IMR-90 (cell line): ENCODE measurements around the gene PXN. TPM values are rescaled to one million over a fixed set of nuclear protein-coding genes. Genes with fewer than 3 reads are reported as not detected.

Experiments used
- ATAC-seq: fragments of 200-7000 bp; cut with Tn5 transposase; 2 replicates; pipeline ENCODE4 v1.9.1; 2020; ENCODE audit warnings: low read depth, mild to moderate bottlenecking, moderate library complexity
- BruUV-seq: library from RNA; stranded (reverse); fragments of 400-500 nt; replicated peaks from 2 replicates; lab custom pipeline; 2021; lab: Mats Ljungman, UMichigan
- CTCF ChIA-PET: fragments of 300-600 bp; formaldehyde crosslinking; extraction: SDS; loops from one replicate; lab custom pipeline; 2021; ENCODE audit warnings: antibody characterized with exemption; lab: Yijun Ruan, JAX
- POLR2A ChIA-PET: fragments of 300-600 bp; sonication (Branson Sonifier 250); formaldehyde crosslinking; loops from one replicate; lab custom pipeline; 2022; ENCODE audit warnings: antibody characterized with exemption; ENCODE audit not compliant: unreplicated experiment; lab: Charles Lee
- DNase-seq: peaks from one replicate; pipeline ENCODE4 v3.0.0; 2013
- H2AFZ ChIP-seq: replicated peaks from 2 replicates; pipeline ENCODE3; 2013; ENCODE audit warnings: low read length, mild to moderate bottlenecking; ENCODE audit not compliant: poor library complexity
- H2AK5ac ChIP-seq: 2 replicates; pipeline ENCODE4 v1.6.1; 2013; ENCODE audit warnings: low read depth, low read length, inconsistent platforms
- H2AK9ac ChIP-seq: replicated peaks from 2 replicates; pipeline ENCODE3; 2013; ENCODE audit warnings: mild to moderate bottlenecking, low read depth, low read length, moderate library complexity; ENCODE audit not compliant: poor library complexity
- H2BK120ac ChIP-seq: 2 replicates; pipeline ENCODE4 v1.6.1; 2013; ENCODE audit warnings: low read depth, low read length, inconsistent platforms
- H2BK15ac ChIP-seq: 3 replicates; pipeline ENCODE4 v1.6.1; 2013; ENCODE audit warnings: low read depth, low read length, inconsistent platforms
- H2BK20ac ChIP-seq: 2 replicates; pipeline ENCODE4 v1.6.1; 2013; ENCODE audit warnings: low read depth, mild to moderate bottlenecking, inconsistent platforms, low read length, moderate library complexity
- H2BK5ac ChIP-seq: 2 replicates; pipeline ENCODE4 v1.6.1; 2013; ENCODE audit warnings: mild to moderate bottlenecking, low read depth, low read length, inconsistent platforms; ENCODE audit not compliant: poor library complexity, severe bottlenecking
- H3K14ac ChIP-seq: replicated peaks from 2 replicates; pipeline ENCODE4 v1.6.1; 2013; ENCODE audit warnings: low read depth, low read length, inconsistent platforms
- H3K18ac ChIP-seq: 2 replicates; pipeline ENCODE4 v1.6.1; 2013; ENCODE audit warnings: low read depth, low read length, control low read depth
- H3K23ac ChIP-seq: 2 replicates; pipeline ENCODE4 v1.6.1; 2013; ENCODE audit warnings: low read depth, low read length, inconsistent platforms
- H3K27ac ChIP-seq: 2 replicates; pipeline ENCODE4 v1.5.1; 2013; ENCODE audit warnings: mild to moderate bottlenecking, control low read depth, low read length; ENCODE audit not compliant: insufficient read depth
- H3K27me3 ChIP-seq: 2 replicates; pipeline ENCODE4 v1.6.1; 2013; ENCODE audit warnings: low read length; ENCODE audit not compliant: control insufficient read depth, insufficient read depth
- H3K36me3 ChIP-seq: 2 replicates; pipeline ENCODE4 v1.6.1; 2013; ENCODE audit warnings: low read length, mixed read lengths; ENCODE audit not compliant: control insufficient read depth, insufficient read depth
- H3K4ac ChIP-seq: 2 replicates; pipeline ENCODE4 v1.6.1; 2013; ENCODE audit warnings: low read depth, low read length, inconsistent platforms
- H3K4me1 ChIP-seq: 2 replicates; pipeline ENCODE4 v1.6.1; 2013; ENCODE audit warnings: low read length, mixed read lengths; ENCODE audit not compliant: control insufficient read depth, insufficient read depth
- H3K4me2 ChIP-seq: 2 replicates; pipeline ENCODE4 v1.6.1; 2013; ENCODE audit warnings: low read depth, mild to moderate bottlenecking, control low read depth, low read length, moderate library complexity
- H3K4me3 ChIP-seq: 2 replicates; pipeline ENCODE4 v1.5.1; 2013; ENCODE audit warnings: low read depth, mild to moderate bottlenecking, control low read depth, low read length, moderate library complexity; ENCODE audit not compliant: insufficient read depth
- H3K56ac ChIP-seq: 2 replicates; pipeline ENCODE4 v1.6.1; 2013; ENCODE audit warnings: low read length, inconsistent platforms; ENCODE audit not compliant: insufficient read depth; ENCODE audit errors: extremely low read depth
- H3K79me1 ChIP-seq, 2 experiments: 2 replicates each; pipeline ENCODE4 v1.6.1; 2013; ENCODE audit warnings: low read length in 2 of 2, inconsistent platforms in 1 of 2, low read depth in 1 of 2
- H3K9ac ChIP-seq: 2 replicates; pipeline ENCODE4 v1.6.1; 2013; ENCODE audit warnings: low read depth, low read length, control low read depth
- H3K9me1 ChIP-seq: 2 replicates; pipeline ENCODE4 v1.6.1; 2013; ENCODE audit warnings: low read length, inconsistent platforms; ENCODE audit not compliant: insufficient read depth
- H3K9me3 ChIP-seq: 2 replicates; pipeline ENCODE4 v1.6.1; 2013; ENCODE audit warnings: low read length; ENCODE audit not compliant: control insufficient read depth, insufficient read depth
- H4K20me1 ChIP-seq: 2 replicates; pipeline ENCODE4 v1.6.1; 2013; ENCODE audit warnings: low read length, inconsistent platforms; ENCODE audit not compliant: insufficient read depth
- H4K5ac ChIP-seq: 2 replicates; pipeline ENCODE4 v1.6.1; 2013; ENCODE audit warnings: mild to moderate bottlenecking, low read depth, low read length, control low read depth
- H4K8ac ChIP-seq, 2 experiments: 2 replicates each; pipeline ENCODE4 v1.6.1; 2013; ENCODE audit warnings: low read depth in 2 of 2, low read length in 2 of 2, control low read depth in 1 of 2, inconsistent platforms in 1 of 2
- H4K91ac ChIP-seq: 2 replicates; pipeline ENCODE4 v1.6.1; 2013; ENCODE audit warnings: low read depth, low read length, inconsistent platforms; ENCODE audit not compliant: insufficient read depth
- BHLHE40 ChIP-seq: fragments of 150-350 bp; IDR thresholded peaks from 2 replicates; pipeline ENCODE4 v1.6.1; 2016; ENCODE audit warnings: mild to moderate bottlenecking, low read depth, low read length
- CHD1 ChIP-seq: IDR thresholded peaks from 2 replicates; pipeline ENCODE4 v1.6.1; 2012; ENCODE audit warnings: low read depth, low read length, improper control_type of control experiment
- MAFK ChIP-seq: IDR thresholded peaks from 2 replicates; pipeline ENCODE4 v1.6.1; 2012; ENCODE audit warnings: low read depth, low read length, improper control_type of control experiment
- RAD21 ChIP-seq: IDR thresholded peaks from 2 replicates; pipeline ENCODE4 v1.6.1; 2012; ENCODE audit warnings: low read length, improper control_type of control experiment
- RCOR1 ChIP-seq: IDR thresholded peaks from 2 replicates; pipeline ENCODE4 v1.6.1; 2012; ENCODE audit warnings: mild to moderate bottlenecking, low read length, improper control_type of control experiment; ENCODE audit not compliant: insufficient replicate concordance
- WGBS, 2 experiments: methylation state at CpG; one replicate each; pipeline versions ENCODE4 v1.1.5 to v1.1.7; 2013; ENCODE audit warnings: missing lambda C conversion rate in 2 of 2; ENCODE audit not compliant: insufficient read length in 1 of 2; ENCODE audit errors: extremely low coverage in 2 of 2; 5-methylcytosine and 5-hydroxymethylcytosine counted together
- dilution Hi-C: fragments of 300-500 bp; cut with HindIII; formaldehyde crosslinking; loops from one replicate; pipeline ENCODE4 v1.14.3; 2018; ENCODE audit warnings: low sequenced_read_pairs; ENCODE audit not compliant: unreplicated experiment
- in situ Hi-C: fragments of 300-500 bp; cut with MboI; formaldehyde crosslinking; loops from 3 replicates; pipeline ENCODE4 v1.14.3; 2019; ENCODE audit warnings: low sequenced_read_pairs, inconsistent platforms, mixed read lengths
- intact Hi-C: fragments of 100-400 bp; cut with micrococcal nuclease; formaldehyde crosslinking; loops from 2 replicates; pipeline ENCODE4 v1.10.0; 2022
- polyA plus RNA-seq, 3 experiments: library from polyadenylated mRNA; depleted of rRNA; stranded (reverse); fragments of >200 nt; gene quantifications; 2 replicates each; pipeline ENCODE4 v1.2.3, GENCODE V29; 2012; ENCODE audit warnings: low replicate concordance in 1 of 3
- total RNA-seq: library from RNA; depleted of rRNA; stranded (reverse); fragments of >200 nt; gene quantifications from 2 replicates; pipeline ENCODE4 v1.2.3, GENCODE V29; 2012
- TF ChIP-seq, protein P1 (sequence below): fragments of 150-350 bp; IDR thresholded peaks from 2 replicates; pipeline ENCODE4 v1.6.1; 2017; ENCODE audit warnings: mild to moderate bottlenecking, antibody characterized with exemption, low read length, low read depth

Gene PXN
- total and polyA plus RNA-seq, 2 of the 4 experiments (the other 2 are of a cell fraction) = 46.6 to 134 TPM

GRCh38 chr12:120175537-120175936 is 90.0 kb downstream of the PXN start:
- Histone ChIP-seq H4K91ac (no peak overlapping the region), H2BK120ac (no peak overlapping the region), H3K23ac (no peak overlapping the region), H4K20me1 (peaks cover 9% of the 10 kb centered on the region), H3K27ac (no peak overlapping the region), H3K4me2 (no peak overlapping the region), H3K18ac (no peak overlapping the region), H3K4ac (no peak overlapping the region), H3K4me1 (no peaks in the 10 kb centered on the region), H3K9ac (no peak overlapping the region), H3K36me3 (peaks cover 66% of the 10 kb centered on the region), H3K9me1 (0 out of 2 replicates have a peak, but pooled peaks cover 3% of the 10 kb centered on the region), H2BK15ac (no peak overlapping the region), H2BK20ac (no peak overlapping the region), H2AFZ (no peak overlapping the region), H2BK5ac (no peak overlapping the region), H2AK9ac (no peak overlapping the region), H2AK5ac (no peak overlapping the region), H3K56ac (no peak overlapping the region), H4K5ac (no peak overlapping the region), H3K27me3 (no peaks in the 10 kb centered on the region), H3K14ac (no peak overlapping the region), H4K8ac (no peak overlapping the region), H3K9me3 (no peaks in the 10 kb centered on the region), H3K79me1 (peaks cover 27 to 35% of the 10 kb centered on the region in 2 experiments), H3K4me3 (no peak overlapping the region)
- ChIA-PET POLR2A (interaction anchor here (0.6 kb wide), 1 partner anchor 58 kb away, joined by 4 read pairs; no protein-coding TSS in a partner anchor), CTCF (interaction anchor here (0.6 kb wide), 1 partner anchor 12 kb away, joined by 4 read pairs; no protein-coding TSS in a partner anchor)
- TF ChIP-seq MAFK (no peak), RCOR1 (no peak), RAD21 (no peak), BHLHE40 (no peak), CHD1 (no peak)
- TF ChIP-seq, protein P1, sequence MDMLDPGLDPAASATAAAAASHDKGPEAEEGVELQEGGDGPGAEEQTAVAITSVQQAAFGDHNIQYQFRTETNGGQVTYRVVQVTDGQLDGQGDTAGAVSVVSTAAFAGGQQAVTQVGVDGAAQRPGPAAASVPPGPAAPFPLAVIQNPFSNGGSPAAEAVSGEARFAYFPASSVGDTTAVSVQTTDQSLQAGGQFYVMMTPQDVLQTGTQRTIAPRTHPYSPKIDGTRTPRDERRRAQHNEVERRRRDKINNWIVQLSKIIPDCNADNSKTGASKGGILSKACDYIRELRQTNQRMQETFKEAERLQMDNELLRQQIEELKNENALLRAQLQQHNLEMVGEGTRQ = no peak
- intact Hi-C loops (loop anchor here (5.0 kb wide), 1 partner anchor 33 kb away; no protein-coding TSS in a partner anchor), in situ Hi-C loops (no loop called here), dilution Hi-C loops (no loop called here)
- no TSS peak for BruUV-seq
- DNase-seq (no peak), ATAC-seq (no peak)
- WGBS, 2 experiments = 95% methylated on average over 4 of the region's 11 CpGs; no CpG with 5 or more reads in 1 of the 2 experiments
